HFF-Myc (cell line): Measurements from ENCODE around the gene PPP3CB.
A peak's percentile ranks its signal among the peaks of the same experiment; 100 is the strongest.

Source experiments
- DNase-seq: peaks from one replicate; pipeline ENCODE4 v3.0.0-alpha.2; 2011; ENCODE audit warnings: low read depth; ENCODE audit errors: extremely low read depth
- H3K4me3 ChIP-seq: replicated peaks from 2 replicates; pipeline ENCODE4 v1.5.1; 2011; ENCODE audit warnings: low read depth, mild to moderate bottlenecking, control low read depth, low read length
- CTCF ChIP-seq: IDR thresholded peaks from 2 replicates; pipeline ENCODE4 v1.5.1; 2012; ENCODE audit warnings: mild to moderate bottlenecking, low read depth, low read length, control low read depth; ENCODE audit errors: missing control alignments

PPP3CB gene

DNA sequence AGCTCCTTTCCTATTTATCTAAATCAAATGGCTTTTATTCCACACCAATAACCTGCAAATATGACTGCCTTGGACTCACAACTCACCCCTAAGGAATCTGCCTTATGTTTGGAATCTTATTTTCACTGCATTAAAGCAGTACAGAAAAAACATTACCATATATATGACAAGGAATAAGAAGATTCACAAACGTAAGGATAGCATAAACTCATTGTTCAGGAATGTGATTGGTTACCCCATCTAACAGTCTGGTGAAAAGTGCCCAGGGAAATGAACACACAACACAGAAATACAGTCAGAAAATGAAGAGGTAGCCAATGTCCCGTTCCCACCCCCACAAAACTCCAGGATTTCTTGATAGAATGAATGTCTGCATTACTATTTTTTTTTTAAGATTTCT, 2.0 kb downstream of the PPP3CB start:
- peak overlapping the region; percentile 78 for H3K4me3 ChIP-seq
- no peak for TF ChIP-seq CTCF
- no peak for DNase-seq

GRCh38 chr10:73486601-73487000, 9.2 kb downstream of the PPP3CB start:
- no peak overlapping the region for H3K4me3 ChIP-seq
- DNase-seq = no peak
- no peak for TF ChIP-seq CTCF

GRCh38 chr10:73485320-73485719, 10.5 kb downstream of the PPP3CB start:
- TF ChIP-seq CTCF = no peak
- no peak for DNase-seq
- no peak overlapping the region for H3K4me3 ChIP-seq

DNA sequence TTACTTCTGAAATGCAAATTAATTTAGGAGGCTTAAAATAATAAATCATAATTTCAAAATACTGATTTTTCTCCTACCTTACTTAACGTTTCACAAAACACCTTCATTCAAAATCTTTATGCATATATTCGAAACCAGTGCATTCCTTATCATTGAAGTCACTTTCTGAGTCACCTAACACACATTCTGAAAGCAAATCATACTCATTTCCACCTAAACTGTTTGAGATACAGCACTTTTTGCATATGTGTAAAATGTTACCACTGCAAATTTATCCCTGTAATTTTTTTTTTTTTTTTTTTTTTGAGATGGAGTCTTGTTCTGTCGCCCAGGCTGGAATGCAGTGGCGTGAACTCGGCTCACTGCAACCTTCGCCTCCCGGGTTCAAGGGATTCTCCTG, 15.7 kb downstream of the PPP3CB start:
- no peak for TF ChIP-seq CTCF
- H3K4me3 ChIP-seq = no peak overlapping the region
- no peak for DNase-seq

- no peak for DNase-seq
Measured at GRCh38 chr10:73478636-73479035, 17.2 kb downstream of the PPP3CB start.

DNA sequence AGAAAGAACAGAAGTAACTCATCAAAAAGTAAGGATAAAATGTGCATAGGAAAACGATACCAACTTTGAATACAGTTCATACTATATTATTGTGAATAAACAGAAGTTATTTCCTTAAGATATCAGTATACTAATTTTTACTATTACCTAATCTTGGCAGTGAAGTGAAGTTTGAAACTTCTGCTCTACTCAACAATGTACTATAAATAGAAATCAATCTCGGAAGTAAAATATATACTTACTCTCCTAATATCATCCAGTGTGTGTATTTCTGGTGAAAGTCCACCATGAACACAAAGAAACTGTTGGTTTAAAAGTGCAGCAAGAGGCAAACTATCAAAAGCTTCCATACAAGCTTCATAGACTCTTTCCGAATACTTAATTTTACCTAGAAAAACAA, 24.6 kb downstream of the PPP3CB start:
- no peak for DNase-seq
- H3K4me3 ChIP-seq = no peak overlapping the region
- no peak for TF ChIP-seq CTCF

More at GRCh38 chr10:73478636-73479035, 17.2 kb downstream of the PPP3CB start:
- TF ChIP-seq CTCF = no peak
- H3K4me3 ChIP-seq = no peak overlapping the region

DNA sequence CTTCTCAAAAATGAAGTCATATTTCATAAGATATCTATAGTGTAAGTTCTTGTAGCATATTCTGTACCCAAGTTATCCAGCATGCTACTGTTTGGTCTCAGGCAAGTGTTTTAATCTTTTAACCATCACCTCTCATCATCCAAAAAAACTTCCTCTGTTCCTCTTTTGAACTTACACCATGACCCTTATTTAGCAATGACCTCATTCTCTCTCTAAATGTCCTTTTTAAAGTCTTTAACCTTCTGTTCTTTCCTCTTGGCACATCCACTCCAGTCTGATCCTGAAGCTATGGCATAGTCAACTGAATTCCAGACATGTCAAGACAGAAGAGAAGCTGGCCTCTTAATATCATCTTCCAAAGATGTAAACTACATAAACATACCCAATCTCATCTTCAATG, 26.2 kb downstream of the PPP3CB start:
- H3K4me3 ChIP-seq = no peak overlapping the region
- no peak for TF ChIP-seq CTCF
- DNase-seq = no peak
